A673 (cell line): Measurements from ENCODE around the gene ADGRL3.

Source experiments
- CTCF ChIP-seq: fragments of 300-800, 200-600 bp; sonication (generic); conservative IDR thresholded peaks from 2 replicates; pipeline ENCODE4 v1.5.1; 2017; ENCODE audit warnings: low read depth, mild to moderate bottlenecking, antibody characterized with exemption, low read length, moderate library complexity, mixed read lengths
- EZH2 ChIP-seq: fragments of 200-600 bp; sonication (generic); IDR thresholded peaks from 2 replicates; pipeline ENCODE4 v1.6.1; 2017; ENCODE audit warnings: borderline replicate concordance, low read depth, mild to moderate bottlenecking, mixed read lengths, antibody characterized with exemption, low read length; ENCODE audit not compliant: poor library complexity, severe bottlenecking

- TF ChIP-seq EZH2 (no peak), CTCF (no peak)
These were observed 711.2 kb downstream of the ADGRL3 start for GRCh38 chr4:61911313-61911756.
